H1 (cell line): ENCODE data around the gene CAPZB. TPM values are rescaled to one million over a fixed set of nuclear protein-coding genes. Genes with fewer than 3 reads are reported as not detected.

Experiments used
- CHD2 ChIP-seq: IDR thresholded peaks from 2 replicates; pipeline ENCODE4 v1.6.1; 2012; ENCODE audit warnings: low read length, improper control_type of control experiment
- CHD7 ChIP-seq: fragments of 300-600 bp; sonication (generic); IDR thresholded peaks from 2 replicates; pipeline ENCODE4 v1.7.1; 2012; ENCODE audit warnings: low read length, moderate library complexity, mild to moderate bottlenecking, inconsistent platforms; ENCODE audit not compliant: insufficient replicate concordance
- EP300 ChIP-seq, 2 experiments: IDR thresholded peaks; 1 replicate in 1 of 2; 2 replicates in 1 of 2; pipeline ENCODE4 v1.6.1; 2011 to 2012; ENCODE audit warnings: low read depth in 2 of 2, low read length in 2 of 2, mild to moderate bottlenecking in 2 of 2, borderline replicate concordance in 1 of 2, inconsistent platforms in 1 of 2, moderate library complexity in 1 of 2
- KDM5A ChIP-seq: fragments of 200-600 bp; IDR thresholded peaks from 2 replicates; pipeline ENCODE4 v1.7.1; 2012; ENCODE audit warnings: mild to moderate bottlenecking, low read length, inconsistent platforms, mixed read lengths
- RXRA ChIP-seq: IDR thresholded peaks from 2 replicates; pipeline ENCODE4 v1.6.1; 2011; ENCODE audit warnings: low read depth, mild to moderate bottlenecking, low read length, moderate library complexity; ENCODE audit not compliant: insufficient read depth
- SP4 ChIP-seq: IDR thresholded peaks from 2 replicates; pipeline ENCODE4 v1.6.1; 2012; ENCODE audit warnings: low read length, inconsistent platforms
- SRF ChIP-seq: IDR thresholded peaks from 2 replicates; pipeline ENCODE4 v1.6.1; 2011; ENCODE audit warnings: mild to moderate bottlenecking, low read depth, low read length, moderate library complexity
- TAF1 ChIP-seq: IDR thresholded peaks from 2 replicates; pipeline ENCODE4 v1.6.1; 2011; ENCODE audit warnings: mild to moderate bottlenecking, low read depth, low read length
- polyA plus RNA-seq, 7 experiments: library from polyadenylated mRNA; depleted of rRNA in 3 of 7; stranded (reverse) in 5 of 7; unstranded in 2 of 7; fragments of >200 nt in 5 of 7; fragments of 200-250 nt in 2 of 7; gene quantifications; 1 replicate in 5 of 7; 2 replicates in 1 of 7; 4 replicates in 1 of 7; pipeline versions ENCODE4 v1.2.1 to v1.2.3, GENCODE V29; 2011 to 2013; ENCODE audit warnings: missing spikeins in 2 of 7, mixed read lengths in 2 of 7
- total RNA-seq: library from RNA; stranded (reverse); fragmentation: NEBNext Ultra II Directional; extraction: Animal tissue kit (Norgen Biotek cat#: 25700); gene quantifications from 2 replicates; pipeline ENCODE4 v1.2.1, GENCODE V29; 2021

CAPZB gene
- total and polyA plus RNA-seq, 2 of the 8 experiments (the other 6 are each of a cell fraction or from before 2014, with no cell fraction given) = 162 to 371 TPM

DNA sequence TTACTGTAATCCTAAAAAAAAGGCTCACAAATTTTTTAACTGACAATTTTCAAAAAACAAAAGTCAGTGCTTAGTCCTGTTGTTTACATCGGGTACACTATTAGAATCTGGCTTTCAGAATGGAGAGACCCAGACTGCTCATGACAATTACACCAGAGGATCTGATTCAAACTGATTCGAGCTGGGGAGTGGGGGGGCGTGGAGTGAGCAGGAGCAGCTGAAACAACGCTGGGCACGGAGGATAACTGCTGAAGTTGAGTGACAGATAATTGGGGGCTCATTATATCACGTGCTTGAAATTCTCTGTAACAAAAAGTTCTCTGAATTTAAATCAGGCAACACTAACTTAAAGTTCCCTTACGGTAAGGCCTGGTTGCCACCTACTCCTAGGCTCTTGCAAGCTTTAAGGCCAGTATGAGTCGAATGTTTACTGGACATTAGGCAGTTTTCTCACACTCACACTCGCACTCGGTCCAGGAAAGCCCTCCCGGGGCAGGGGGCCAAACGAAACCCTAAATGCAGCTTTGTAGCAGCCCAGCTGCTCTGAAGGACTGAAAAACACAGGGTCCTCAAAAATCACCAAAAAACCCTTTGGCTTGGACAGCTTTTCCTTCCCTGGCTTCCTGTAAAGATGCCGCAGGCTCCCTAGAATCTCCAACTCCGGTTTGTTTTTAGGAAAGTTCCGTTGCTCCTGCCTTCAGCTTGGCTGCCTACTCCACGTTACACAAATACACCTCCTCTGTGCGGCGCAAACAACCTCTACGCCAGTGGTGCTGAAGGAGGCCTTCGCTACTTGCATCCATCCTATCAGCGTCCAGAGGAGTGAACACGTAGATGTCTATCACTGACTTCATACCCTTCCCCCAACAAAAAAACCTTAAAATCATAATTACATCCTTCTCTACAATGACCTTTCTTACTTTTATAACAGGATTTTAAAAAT is 42.9 kb downstream of the CAPZB start (continued):
- no peak for TF ChIP-seq CHD7
- no peak for TF ChIP-seq CHD2
- no peak for TF ChIP-seq EP300 (IDR thresholded peaks at IDR 0.05; ENCODE audit: borderline replicate concordance in 1 of 2, low read depth in 2 of 2, low read length in 2 of 2)
- no peak for TF ChIP-seq TAF1
- TF ChIP-seq KDM5A = no peak
- TF ChIP-seq RXRA = no peak
- TF ChIP-seq SP4 = no peak
- no peak for TF ChIP-seq SRF
